ENCODE data around the gene OR2L13.

Gene OR2L13

DNA sequence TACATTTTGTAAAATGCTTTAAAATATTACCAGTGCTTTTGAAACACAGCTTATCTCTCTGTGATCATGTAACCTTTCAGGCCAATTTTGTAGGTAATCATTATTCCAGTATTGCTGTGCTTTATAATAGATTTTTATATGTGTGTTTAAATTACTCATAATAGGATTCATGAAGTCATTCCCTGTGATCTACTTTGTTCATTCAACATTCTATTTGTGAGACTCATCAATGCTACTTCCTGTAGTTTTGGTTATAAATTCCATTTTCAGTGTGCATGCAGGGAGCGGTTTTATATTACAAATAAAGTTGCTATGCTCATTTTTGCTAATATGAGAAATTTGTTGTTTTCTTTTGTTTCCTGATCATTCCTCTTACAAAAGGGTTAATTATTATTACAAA lies 45.9 kb downstream of the OR2L13 start:
- TF ChIP-seq TCF12 (IDR thresholded peaks at IDR 0.05; ENCODE audit: low read depth): no peak
- no peak for TF ChIP-seq EP300 (IDR thresholded peaks at IDR 0.05; ENCODE audit: borderline replicate concordance)
- TF ChIP-seq USF1 (IDR thresholded peaks at IDR 0.05): no peak
- TF ChIP-seq RAD21 (IDR thresholded peaks at IDR 0.05; ENCODE audit: low read depth): no peak
- TF ChIP-seq, protein P1, sequence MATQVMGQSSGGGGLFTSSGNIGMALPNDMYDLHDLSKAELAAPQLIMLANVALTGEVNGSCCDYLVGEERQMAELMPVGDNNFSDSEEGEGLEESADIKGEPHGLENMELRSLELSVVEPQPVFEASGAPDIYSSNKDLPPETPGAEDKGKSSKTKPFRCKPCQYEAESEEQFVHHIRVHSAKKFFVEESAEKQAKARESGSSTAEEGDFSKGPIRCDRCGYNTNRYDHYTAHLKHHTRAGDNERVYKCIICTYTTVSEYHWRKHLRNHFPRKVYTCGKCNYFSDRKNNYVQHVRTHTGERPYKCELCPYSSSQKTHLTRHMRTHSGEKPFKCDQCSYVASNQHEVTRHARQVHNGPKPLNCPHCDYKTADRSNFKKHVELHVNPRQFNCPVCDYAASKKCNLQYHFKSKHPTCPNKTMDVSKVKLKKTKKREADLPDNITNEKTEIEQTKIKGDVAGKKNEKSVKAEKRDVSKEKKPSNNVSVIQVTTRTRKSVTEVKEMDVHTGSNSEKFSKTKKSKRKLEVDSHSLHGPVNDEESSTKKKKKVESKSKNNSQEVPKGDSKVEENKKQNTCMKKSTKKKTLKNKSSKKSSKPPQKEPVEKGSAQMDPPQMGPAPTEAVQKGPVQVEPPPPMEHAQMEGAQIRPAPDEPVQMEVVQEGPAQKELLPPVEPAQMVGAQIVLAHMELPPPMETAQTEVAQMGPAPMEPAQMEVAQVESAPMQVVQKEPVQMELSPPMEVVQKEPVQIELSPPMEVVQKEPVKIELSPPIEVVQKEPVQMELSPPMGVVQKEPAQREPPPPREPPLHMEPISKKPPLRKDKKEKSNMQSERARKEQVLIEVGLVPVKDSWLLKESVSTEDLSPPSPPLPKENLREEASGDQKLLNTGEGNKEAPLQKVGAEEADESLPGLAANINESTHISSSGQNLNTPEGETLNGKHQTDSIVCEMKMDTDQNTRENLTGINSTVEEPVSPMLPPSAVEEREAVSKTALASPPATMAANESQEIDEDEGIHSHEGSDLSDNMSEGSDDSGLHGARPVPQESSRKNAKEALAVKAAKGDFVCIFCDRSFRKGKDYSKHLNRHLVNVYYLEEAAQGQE (IDR thresholded peaks at IDR 0.05; ENCODE audit: low read depth): no peak
- no peak for TF ChIP-seq NFIC (IDR thresholded peaks at IDR 0.05)
- TF ChIP-seq TEAD4 (IDR thresholded peaks at IDR 0.05): no peak
- no peak for TF ChIP-seq ZBTB7A (IDR thresholded peaks at IDR 0.05; ENCODE audit: low read depth)
- TF ChIP-seq FOXM1 (IDR thresholded peaks at IDR 0.05; ENCODE audit: borderline replicate concordance, low read depth): no peak
- no peak for TF ChIP-seq CEBPB (IDR thresholded peaks at IDR 0.05)
- TF ChIP-seq TAF1 (IDR thresholded peaks at IDR 0.05; ENCODE audit: low read depth): no peak
- TF ChIP-seq YY1 (IDR thresholded peaks at IDR 0.05; ENCODE audit: low read depth): no peak

- TF ChIP-seq TAF1 (IDR thresholded peaks at IDR 0.05; ENCODE audit: low read depth): no peak
- no peak for TF ChIP-seq CREB1 (IDR thresholded peaks at IDR 0.05; ENCODE audit: low read depth)
- no peak for TF ChIP-seq YY1 (IDR thresholded peaks at IDR 0.05; ENCODE audit: low read depth)
- TF ChIP-seq EGR1 (IDR thresholded peaks at IDR 0.05): no peak
- TF ChIP-seq TCF12 (IDR thresholded peaks at IDR 0.05; ENCODE audit: low read depth): no peak
- no peak for TF ChIP-seq FOXM1 (IDR thresholded peaks at IDR 0.05; ENCODE audit: borderline replicate concordance, low read depth)
- TF ChIP-seq USF1 (IDR thresholded peaks at IDR 0.05): no peak
- no peak for TF ChIP-seq MAX (IDR thresholded peaks at IDR 0.05)
- no peak for TF ChIP-seq TEAD4 (IDR thresholded peaks at IDR 0.05)
- TF ChIP-seq ZBTB7A (IDR thresholded peaks at IDR 0.05; ENCODE audit: low read depth): no peak
- TF ChIP-seq, protein P1 (IDR thresholded peaks at IDR 0.05; ENCODE audit: low read depth): no peak
- TF ChIP-seq RAD21 (IDR thresholded peaks at IDR 0.05; ENCODE audit: low read depth): no peak
- no peak for TF ChIP-seq EP300 (IDR thresholded peaks at IDR 0.05; ENCODE audit: borderline replicate concordance)
- no peak for TF ChIP-seq CEBPB (IDR thresholded peaks at IDR 0.05)
- no peak for TF ChIP-seq NFIC (IDR thresholded peaks at IDR 0.05)
Measured at GRCh38 chr1:248143311-248143710, 48.3 kb downstream of the OR2L13 start.

DNA sequence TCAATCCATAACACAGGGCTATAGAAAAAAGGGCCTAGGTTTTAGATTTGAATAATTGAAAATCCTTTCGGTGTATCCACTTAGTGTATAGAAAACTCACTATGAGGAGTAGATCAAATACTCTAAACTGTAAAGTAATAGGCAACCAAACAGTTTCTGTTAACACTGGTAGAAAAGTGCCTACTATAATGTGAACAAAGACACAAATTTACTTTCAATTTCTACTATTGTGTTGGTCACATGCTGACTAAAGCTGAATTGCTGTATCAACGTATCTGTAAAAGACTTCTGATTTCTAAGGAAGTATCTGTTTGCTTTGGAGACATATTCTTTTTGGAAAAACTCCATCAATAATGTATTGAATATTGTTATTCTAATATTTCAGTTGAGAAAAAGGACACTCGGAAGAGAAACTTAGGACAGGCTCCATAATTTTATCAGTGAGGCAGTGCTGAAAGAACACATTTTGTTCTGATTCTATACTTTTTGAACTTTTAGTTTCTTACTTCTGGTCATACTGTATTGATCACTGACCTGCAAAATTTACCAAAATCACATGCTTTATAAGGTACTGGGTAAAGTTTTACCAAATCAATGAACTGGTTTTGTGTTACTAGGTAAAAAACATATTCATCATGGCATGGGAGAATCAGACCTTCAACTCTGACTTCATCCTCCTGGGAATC lies 49.7 kb downstream of the OR2L13 start, which contains the start of gene OR2M5:
OR2M5 (plus strand) TSS at position 636 of the 686 bp plus-strand sequence; CDS start at position 636, 0 bp downstream.
- TF ChIP-seq RAD21 (IDR thresholded peaks at IDR 0.05; ENCODE audit: low read depth): no peak
- TF ChIP-seq CREB1 (IDR thresholded peaks at IDR 0.05; ENCODE audit: low read depth): no peak
- no peak for TF ChIP-seq EP300 (IDR thresholded peaks at IDR 0.05; ENCODE audit: borderline replicate concordance)
- no peak for TF ChIP-seq TEAD4 (IDR thresholded peaks at IDR 0.05)
- TF ChIP-seq NFIC (IDR thresholded peaks at IDR 0.05): no peak
- no peak for TF ChIP-seq USF1 (IDR thresholded peaks at IDR 0.05)
- no peak for TF ChIP-seq ZBTB7A (IDR thresholded peaks at IDR 0.05; ENCODE audit: low read depth)
- TF ChIP-seq, protein P1 (IDR thresholded peaks at IDR 0.05; ENCODE audit: low read depth): no peak
- no peak for TF ChIP-seq TCF12 (IDR thresholded peaks at IDR 0.05; ENCODE audit: low read depth)
- no peak for TF ChIP-seq CEBPB (IDR thresholded peaks at IDR 0.05)

Measured in Ishikawa (cell line).